Loucy (cell line): ENCODE results near the gene STIMATE.

ENCODE experiments used
- H2AFZ ChIP-seq: fragments of 200-600 bp; sonication (generic); 2 replicates; pipeline ENCODE4 v1.6.0; 2016; ENCODE audit warnings: antibody characterized with exemption, mild to moderate bottlenecking, low read length, moderate library complexity
- H3F3A ChIP-seq: fragments of 200-600 bp; 2 replicates; pipeline ENCODE4 v1.6.0; 2016; ENCODE audit warnings: antibody characterized with exemption, low read depth, mild to moderate bottlenecking
- H3K27me3 ChIP-seq: fragments of 200-600 bp; sonication (generic); 2 replicates; pipeline ENCODE4 v1.6.1; 2014; ENCODE audit warnings: low read length, mild to moderate bottlenecking; ENCODE audit not compliant: insufficient read depth, poor library complexity, severe bottlenecking
- H3K36me3 ChIP-seq: fragments of 200-600 bp; sonication (generic); 2 replicates; pipeline ENCODE4 v1.6.1; 2016; ENCODE audit warnings: low read length; ENCODE audit not compliant: insufficient read depth
- H3K4me1 ChIP-seq: fragments of 200-600 bp; sonication (generic); 2 replicates; pipeline ENCODE4 v1.5.1; 2014; ENCODE audit warnings: low read length, mild to moderate bottlenecking; ENCODE audit not compliant: insufficient read depth, poor library complexity, severe bottlenecking
- H3K4me2 ChIP-seq: fragments of 200-600 bp; sonication (generic); 2 replicates; pipeline ENCODE4 v1.6.0; 2014; ENCODE audit warnings: antibody characterized with exemption, low read length, low read depth, mild to moderate bottlenecking; ENCODE audit not compliant: poor library complexity, severe bottlenecking
- H3K4me3 ChIP-seq: fragments of 200-600 bp; sonication (generic); 2 replicates; pipeline ENCODE4 v1.5.1; 2014; ENCODE audit warnings: low read length, mild to moderate bottlenecking, mixed read lengths; ENCODE audit not compliant: poor library complexity, severe bottlenecking
- H3K79me2 ChIP-seq: fragments of 200-600 bp; sonication (generic); 2 replicates; pipeline ENCODE4 v1.6.1; 2014; ENCODE audit warnings: low read length; ENCODE audit not compliant: insufficient read depth
- H3K9ac ChIP-seq: fragments of 200-600 bp; sonication (generic); 2 replicates; pipeline ENCODE4 v1.6.0; 2014; ENCODE audit warnings: mild to moderate bottlenecking, low read depth, low read length, moderate library complexity; ENCODE audit not compliant: poor library complexity, severe bottlenecking
- H3K9me2 ChIP-seq: fragments of 200-600 bp; sonication (generic); replicated peaks from 2 replicates; pipeline ENCODE4 v1.6.1; 2016; ENCODE audit warnings: low read depth, low read length, mixed read lengths
- H3K9me3 ChIP-seq: fragments of 200-600 bp; sonication (generic); 2 replicates; pipeline ENCODE4 v1.6.1; 2014; ENCODE audit warnings: mild to moderate bottlenecking, antibody characterized with exemption, low read length, low read depth; ENCODE audit not compliant: insufficient read depth
- H4K20me1 ChIP-seq: fragments of 200-600 bp; sonication (generic); 2 replicates; pipeline ENCODE4 v1.6.0; 2014; ENCODE audit warnings: antibody characterized with exemption, low read length, mild to moderate bottlenecking; ENCODE audit not compliant: insufficient read depth, poor library complexity, severe bottlenecking
- CTCF ChIP-seq: fragments of 200-600 bp; sonication (generic); conservative IDR thresholded peaks from 2 replicates; pipeline ENCODE4 v1.5.1; 2014; ENCODE audit warnings: mild to moderate bottlenecking, antibody characterized with exemption, low read length
- EZH2phosphoT487 ChIP-seq: fragments of 200-600 bp; IDR thresholded peaks from 2 replicates; pipeline ENCODE4 v1.6.1; 2018; ENCODE audit warnings: antibody characterized with exemption, mild to moderate bottlenecking, moderate library complexity, borderline replicate concordance

STIMATE gene

GRCh38 chr3:52796411-52796810 is 100.9 kb downstream of the STIMATE start:
- Histone ChIP-seq H3K79me2 (no peaks in the 10 kb centered on the region), H2AFZ (no peak overlapping the region), H3K4me3 (no peak overlapping the region), H3F3A (no peaks in the 10 kb centered on the region), H3K9me3 (no peaks in the 10 kb centered on the region), H3K4me2 (no peak overlapping the region), H4K20me1 (no peaks in the 10 kb centered on the region), H3K27me3 (no peaks in the 10 kb centered on the region), H3K4me1 (no peaks in the 10 kb centered on the region), H3K9ac (no peak overlapping the region), H3K9me2 (no peaks in the 10 kb centered on the region), H3K36me3 (no peaks in the 10 kb centered on the region)
- TF ChIP-seq EZH2phosphoT487: no peak
- TF ChIP-seq CTCF: no peak

- no peaks in the 10 kb centered on the region for H3K79me2 ChIP-seq
- no peak overlapping the region for H3K4me2 ChIP-seq
- no peak for TF ChIP-seq CTCF
- no peak for TF ChIP-seq EZH2phosphoT487
- no peaks in the 10 kb centered on the region for H3K4me1 ChIP-seq
- no peak overlapping the region for H2AFZ ChIP-seq
- no peak overlapping the region for H3K4me3 ChIP-seq
- no peaks in the 10 kb centered on the region for H3K27me3 ChIP-seq
- H4K20me1 ChIP-seq: no peaks in the 10 kb centered on the region
- H3K9me2 ChIP-seq: no peaks in the 10 kb centered on the region
- no peaks in the 10 kb centered on the region for H3K36me3 ChIP-seq
- H3F3A ChIP-seq: no peaks in the 10 kb centered on the region
- H3K9me3 ChIP-seq: no peaks in the 10 kb centered on the region
- no peak overlapping the region for H3K9ac ChIP-seq
Observed at GRCh38 chr3:52795298-52795900, 101.9 kb downstream of the STIMATE start.

- no peak within 1 kb of the TSS for H3K9ac ChIP-seq
- H2AFZ ChIP-seq: no peak within 1 kb of the TSS
Observed at GRCh38 chr3:52794612-52795099, 102.7 kb downstream of the STIMATE start, which contains the start of gene ITIH3. ITIH3 (plus strand) TSS chr3:52794796; CDS start chr3:52794804, 8 bp downstream.

More at GRCh38 chr3:52794612-52795099, 102.7 kb downstream of the STIMATE start, which contains the start of gene ITIH3:
- no peak within 1 kb of the TSS for H3K4me2 ChIP-seq
- no peaks in the 10 kb centered on the region for H3K27me3 ChIP-seq
- H3F3A ChIP-seq: no peaks in the 10 kb centered on the region
- no peaks in the 10 kb centered on the region for H3K9me3 ChIP-seq
- TF ChIP-seq CTCF (no peak), EZH2phosphoT487 (no peak)
- H4K20me1 ChIP-seq: no peaks in the 10 kb centered on the region
- no peak within 1 kb of the TSS for H3K4me3 ChIP-seq
- no peaks in the 10 kb centered on the region for H3K4me1 ChIP-seq
- H3K36me3 ChIP-seq: no peaks in the 10 kb centered on the region
- no peaks in the 10 kb centered on the region for H3K9me2 ChIP-seq
- no peaks in the 10 kb centered on the region for H3K79me2 ChIP-seq
